ENCODE measurements around the gene C20orf96.
"Not testable (repeated sequence)": the region's sequence is repeated elsewhere in the genome, so short reads cannot be mapped to it uniquely, and the experiment has no call there.

Gene C20orf96

GRCh38 chr20:237489-237888 is 53.1 kb downstream of the C20orf96 start:
- Histone ChIP-seq H3K27ac (peak overlapping the region; percentile 55), H3K27me3 (peaks cover 8% of the 10 kb centered on the region), H3K4me3 (ENCODE audit: low read depth in 1 of 2, low read length in 1 of 2) (peak overlapping the region; percentile 19 to 21), H3K9me3 (no peaks in the 10 kb centered on the region), H3K36me3 (no peaks in the 10 kb centered on the region), H3K4me1 (ENCODE audit: control insufficient read depth in 1 of 2, insufficient read depth in 1 of 2, low read depth in 1 of 2, low read length in 1 of 2) (peaks cover 14 to 26% of the 10 kb centered on the region in 2 experiments)
- TF ChIP-seq CTCF (IDR thresholded peaks at IDR 0.05) = no peak

- no peaks in the 10 kb centered on the region for H3K27me3 ChIP-seq
- H3K36me3 ChIP-seq = no peaks in the 10 kb centered on the region
- no peak overlapping the region for H3K27ac ChIP-seq
- TF ChIP-seq CTCF (IDR thresholded peaks at IDR 0.05) = no peak
- no peaks in the 10 kb centered on the region for H3K9me3 ChIP-seq
- no peak overlapping the region for H3K4me3 ChIP-seq (ENCODE audit: low read depth in 1 of 2, low read length in 1 of 2)
- H3K4me1 ChIP-seq (ENCODE audit: control insufficient read depth in 1 of 2, insufficient read depth in 1 of 2, low read depth in 1 of 2, low read length in 1 of 2) = peaks cover 14 to 26% of the 10 kb centered on the region in 2 experiments
Observed at GRCh38 chr20:235891-236290, 54.7 kb downstream of the C20orf96 start.

- Histone ChIP-seq H3K27ac (peak overlapping the region; percentile 70), H3K9me3 (no peaks in the 10 kb centered on the region), H3K27me3 (no peaks in the 10 kb centered on the region), H3K4me1 (ENCODE audit: control insufficient read depth in 1 of 2, insufficient read depth in 1 of 2, low read depth in 1 of 2, low read length in 1 of 2) (peaks cover 0 to 9% of the 10 kb centered on the region in 2 experiments), H3K4me3 (ENCODE audit: low read depth in 1 of 2, low read length in 1 of 2) (no peak overlapping the region), H3K36me3 (no peaks in the 10 kb centered on the region)
- no peak for TF ChIP-seq CTCF (IDR thresholded peaks at IDR 0.05)
Observed at GRCh38 chr20:227439-228105, 63.0 kb downstream of the C20orf96 start.

DNA sequence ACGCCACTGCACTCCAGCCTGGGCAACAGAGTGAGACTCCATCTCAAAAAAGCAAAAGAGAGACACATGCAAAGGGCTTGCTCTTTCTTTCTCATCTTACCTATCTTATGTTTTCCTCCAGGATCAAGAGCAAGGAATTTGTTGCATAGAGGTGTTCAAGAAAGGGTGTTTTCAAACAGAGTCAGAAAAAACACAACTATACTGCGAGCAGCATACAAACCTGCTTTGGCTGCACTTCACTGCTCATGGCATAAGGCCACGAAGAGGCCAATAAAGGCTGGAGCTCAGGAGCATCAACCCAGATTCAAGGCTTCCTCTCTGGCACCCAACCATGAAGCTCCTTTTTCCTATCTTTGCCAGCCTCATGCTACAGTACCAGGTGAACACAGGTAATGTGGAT is 63.6 kb downstream of the C20orf96 start, which contains the start of gene DEFB129:
TSS of gene DEFB129 (plus strand) at position 301 of the 400 bp plus-strand sequence. CDS start at position 332, 31 bp downstream.
- Histone ChIP-seq H3K9me3 (no peaks in the 10 kb centered on the region), H3K36me3 (no peaks in the 10 kb centered on the region), H3K27ac (peak within 1 kb of the TSS; percentile 70), H3K4me3 (ENCODE audit: low read depth in 1 of 2, low read length in 1 of 2) (no peak within 1 kb of the TSS), H3K27me3 (no peaks in the 10 kb centered on the region), H3K4me1 (ENCODE audit: control insufficient read depth in 1 of 2, insufficient read depth in 1 of 2, low read depth in 1 of 2, low read length in 1 of 2) (peaks cover 0 to 9% of the 10 kb centered on the region in 2 experiments)
- no peak for TF ChIP-seq CTCF (IDR thresholded peaks at IDR 0.05)

DNA sequence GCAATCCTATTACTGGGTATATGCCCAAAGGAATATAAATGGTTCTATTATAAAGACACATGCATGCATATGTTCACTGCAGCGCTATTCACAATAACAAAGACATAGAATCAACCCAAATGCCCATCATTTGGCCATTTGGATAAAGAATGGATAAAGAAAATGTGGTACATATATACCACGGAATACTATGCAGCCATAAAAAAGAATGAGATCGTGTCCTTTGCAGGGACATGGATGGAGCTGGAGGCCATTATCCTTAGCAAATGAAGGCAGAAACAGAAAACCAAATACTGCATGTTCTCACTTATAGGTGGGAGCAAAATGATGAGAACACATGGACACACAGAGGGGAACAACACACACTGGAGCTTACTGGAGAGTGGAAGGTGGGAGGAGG is 64.7 kb downstream of the C20orf96 start:
- not testable (repeated sequence) for H3K9me3 ChIP-seq; H3K27me3 ChIP-seq; H3K4me3 ChIP-seq (ENCODE audit: low read depth in 1 of 2, low read length in 1 of 2); H3K36me3 ChIP-seq; H3K4me1 ChIP-seq (ENCODE audit: control insufficient read depth in 1 of 2, insufficient read depth in 1 of 2, low read depth in 1 of 2, low read length in 1 of 2); H3K27ac ChIP-seq

DNA sequence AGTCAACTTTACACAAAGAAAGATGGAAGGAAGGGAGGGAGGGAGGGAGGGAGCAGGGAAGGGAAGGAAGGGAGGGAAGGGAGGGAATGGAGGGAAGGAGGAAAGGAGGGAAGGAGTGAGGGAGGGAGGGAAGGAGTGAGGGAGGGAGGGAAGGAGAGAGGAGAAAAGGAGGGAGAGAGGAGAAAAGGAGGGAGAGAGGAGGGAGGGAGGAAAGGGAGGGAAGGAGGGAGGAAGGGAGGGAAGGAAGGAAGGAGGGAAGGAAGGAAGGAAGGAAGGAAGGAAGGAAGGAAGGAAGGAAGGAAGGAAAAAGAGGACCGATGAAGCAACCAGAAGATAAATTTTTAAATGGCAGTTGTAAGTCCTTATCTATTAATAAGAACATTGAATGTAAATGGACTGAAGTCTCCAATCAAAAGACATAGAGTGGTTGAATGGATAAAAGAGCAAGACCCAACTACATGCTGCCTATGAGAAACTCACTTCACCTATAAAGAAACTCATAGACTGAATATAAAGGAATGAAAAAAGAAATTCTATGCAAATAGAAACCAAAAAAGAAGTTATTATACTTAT is 69.2 kb downstream of the C20orf96 start:
- Histone ChIP-seq H3K27me3 (peaks cover 27% of the 10 kb centered on the region), H3K36me3 (no peaks in the 10 kb centered on the region), H3K4me3 (ENCODE audit: low read depth in 1 of 2, low read length in 1 of 2) (no peak overlapping the region), H3K9me3 (no peaks in the 10 kb centered on the region), H3K27ac (no peak overlapping the region), H3K4me1 (ENCODE audit: control insufficient read depth in 1 of 2, insufficient read depth in 1 of 2, low read depth in 1 of 2, low read length in 1 of 2) (no peaks in the 10 kb centered on the region)
- TF ChIP-seq CTCF (IDR thresholded peaks at IDR 0.05) = no peak

Data from neutrophil (primary cell).